Measurements from ENCODE around the gene VDAC2.

GRCh38 chr10:75240329-75241076 is 29.9 kb downstream of the VDAC2 start:
- no peak for TF ChIP-seq POLR2A (IDR thresholded peaks at IDR 0.05; ENCODE audit: low read depth, low read length)
- TF ChIP-seq TAF1 (IDR thresholded peaks at IDR 0.05; ENCODE audit: borderline replicate concordance, low read depth, low read length) = no peak

All from GM12892 (cell line).